NCI-H1694 treated with DMSO at 0.1 percent for 48 hours (cell line): Measurements from ENCODE around the gene NDST1.

Source experiments
- DNase-seq: peaks from one replicate; lab custom pipeline; 2025; lab: John Stamatoyannopoulos, UW

Gene NDST1

GRCh38 chr5:150544611-150545219 lies 36.8 kb downstream of the NDST1 start:
- DNase-seq: peak; percentile 47

DNA sequence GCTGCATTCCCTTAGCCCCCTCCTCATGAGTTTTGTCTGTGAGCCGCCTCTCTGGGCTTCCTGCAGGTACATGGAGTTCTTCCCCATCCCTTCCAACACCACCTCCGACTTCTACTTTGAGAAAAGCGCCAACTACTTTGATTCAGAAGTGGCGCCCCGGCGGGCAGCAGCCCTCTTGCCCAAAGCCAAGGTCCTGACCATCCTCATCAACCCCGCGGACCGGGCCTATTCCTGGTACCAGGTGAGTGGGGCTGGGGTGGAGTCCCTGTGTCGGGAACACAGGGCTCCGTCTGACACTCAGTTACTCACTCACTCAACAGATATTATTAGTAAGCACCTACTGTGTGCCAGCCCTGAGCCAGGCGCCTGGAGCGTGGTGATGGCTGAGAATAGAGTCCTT lies 37.3 kb downstream of the NDST1 start:
- no peak for DNase-seq

DNA sequence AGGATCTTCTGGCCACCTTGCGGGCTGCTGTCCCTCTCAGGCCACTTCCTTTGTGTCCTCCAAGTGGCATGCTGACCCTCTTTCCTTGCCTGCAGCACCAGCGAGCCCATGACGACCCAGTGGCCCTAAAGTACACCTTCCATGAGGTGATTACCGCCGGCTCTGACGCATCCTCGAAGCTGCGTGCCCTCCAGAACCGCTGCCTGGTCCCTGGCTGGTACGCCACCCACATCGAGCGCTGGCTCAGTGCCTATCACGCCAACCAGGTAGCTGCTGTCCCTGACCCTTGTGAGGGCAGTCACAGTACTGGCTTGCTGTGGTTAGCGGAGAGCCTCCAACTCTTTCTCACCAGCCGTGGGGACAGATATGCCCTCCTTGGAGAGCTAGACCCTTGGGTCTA lies 40.2 kb downstream of the NDST1 start:
- DNase-seq: no peak

DNA sequence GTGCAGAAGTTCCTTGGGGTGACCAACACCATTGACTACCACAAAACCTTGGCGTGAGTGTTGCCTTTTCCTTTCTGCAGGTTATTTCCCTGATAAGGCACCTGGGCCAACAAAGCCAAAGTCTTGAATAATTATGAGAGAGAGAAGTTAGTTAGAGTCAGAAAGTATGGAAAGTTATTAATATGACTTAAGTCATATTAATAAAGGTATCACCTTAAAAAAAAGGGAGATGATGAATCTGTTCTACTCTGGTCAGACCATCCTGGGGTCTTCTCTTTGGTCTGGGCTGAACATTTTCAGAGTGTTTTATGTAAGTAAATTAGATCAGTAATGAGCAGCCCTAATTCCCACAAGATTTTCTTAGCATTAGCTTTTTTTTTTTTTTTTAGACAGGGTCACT lies 41.8 kb downstream of the NDST1 start:
- DNase-seq: no peak

DNA sequence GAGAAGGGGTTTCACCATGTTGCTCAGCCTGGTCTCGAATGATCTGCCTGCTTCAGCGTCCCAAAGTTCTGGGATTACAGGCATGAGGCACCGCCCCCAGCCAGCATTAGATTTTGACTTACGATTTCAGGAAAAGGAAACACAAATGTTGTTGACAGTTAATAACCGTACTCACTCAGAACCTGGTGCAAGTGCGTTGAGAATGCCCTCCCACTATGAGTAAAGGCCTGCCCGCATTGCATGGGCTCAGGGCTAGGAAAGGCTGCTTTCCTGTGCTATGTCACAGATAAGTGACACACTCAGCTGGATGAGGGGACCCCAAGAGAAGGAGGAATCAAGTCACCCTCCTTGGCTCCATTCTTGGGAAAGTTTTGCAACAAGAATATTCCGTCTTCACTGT lies 42.4 kb downstream of the NDST1 start:
- no peak for DNase-seq

GRCh38 chr5:150551066-150551465 lies 43.1 kb downstream of the NDST1 start:
- no peak for DNase-seq

- DNase-seq: no peak
Measured at GRCh38 chr5:150553402-150553801, 45.5 kb downstream of the NDST1 start.

DNA sequence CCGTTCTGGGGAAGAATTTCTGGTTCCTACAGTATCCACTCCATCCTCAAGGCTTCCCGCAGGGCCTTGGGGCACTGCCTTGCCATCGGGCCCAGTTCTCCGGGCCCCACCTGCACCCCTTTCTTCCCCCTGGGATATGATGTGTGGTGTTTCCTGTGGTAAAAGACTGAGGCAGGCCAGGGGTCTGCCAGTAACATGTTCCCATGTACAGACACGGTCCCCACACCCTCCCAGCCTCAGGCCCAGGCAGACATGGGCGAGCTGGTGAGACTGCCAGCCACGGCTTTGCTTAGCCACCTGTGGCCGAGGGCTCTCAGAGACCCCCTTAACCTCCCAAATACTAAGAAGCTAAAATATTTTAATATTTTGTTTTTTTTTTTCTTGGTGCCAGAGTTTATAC lies 46.0 kb downstream of the NDST1 start:
- no peak for DNase-seq

- no peak for DNase-seq
Measured at GRCh38 chr5:150554857-150555256, 46.9 kb downstream of the NDST1 start.

DNA sequence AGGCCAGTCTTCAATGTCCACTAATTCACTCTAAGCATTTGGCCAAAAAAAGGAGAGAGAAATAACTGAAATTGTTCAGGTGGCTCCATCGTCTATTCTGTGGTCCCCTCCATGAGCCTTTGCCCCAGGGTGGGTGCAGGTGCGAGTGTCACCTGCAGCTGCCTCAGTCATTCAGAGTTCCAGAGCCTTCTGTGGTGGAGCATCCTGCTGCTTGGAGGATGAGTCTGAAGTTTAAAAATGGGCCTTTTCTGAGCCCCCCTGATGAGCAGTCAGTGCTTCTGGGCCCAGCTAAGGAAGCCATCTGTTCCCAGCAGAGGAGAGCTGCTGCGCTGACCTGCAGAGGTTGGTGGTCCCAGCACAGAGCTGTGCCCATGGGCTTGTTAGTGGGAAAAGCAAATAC lies 48.2 kb downstream of the NDST1 start:
- no peak for DNase-seq

DNA sequence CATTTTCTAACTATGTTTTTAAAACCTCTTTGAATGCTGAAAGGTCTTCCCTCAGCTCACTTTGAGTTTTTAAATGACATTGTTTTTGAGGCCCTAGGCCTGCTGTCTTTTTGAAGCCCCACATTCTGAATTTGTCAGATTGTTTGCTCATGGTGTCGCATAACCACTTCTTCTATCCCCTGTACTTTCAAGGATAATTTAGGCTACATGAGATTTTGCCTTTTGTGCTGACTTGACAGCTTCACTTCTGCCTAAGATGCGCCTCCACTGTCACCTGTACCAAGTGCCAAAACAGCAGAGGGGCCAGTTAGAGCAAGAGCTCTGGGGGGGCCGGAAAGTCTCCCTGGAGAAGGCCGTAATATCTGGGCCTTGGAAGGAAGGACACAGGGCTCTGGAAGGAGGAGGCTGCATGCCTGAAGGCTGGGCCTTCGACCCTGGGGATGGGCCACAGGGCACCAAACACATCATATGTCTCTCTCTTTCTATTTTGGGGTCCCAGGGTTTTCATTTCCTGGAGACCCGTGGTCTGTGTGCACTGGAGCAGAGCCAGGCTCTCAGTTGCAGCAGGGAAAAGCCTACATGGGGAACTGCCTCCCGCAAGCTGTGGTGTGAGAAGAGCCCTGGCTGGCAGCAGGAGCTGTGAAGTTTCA lies 49.1 kb downstream of the NDST1 start:
- no peak for DNase-seq

DNA sequence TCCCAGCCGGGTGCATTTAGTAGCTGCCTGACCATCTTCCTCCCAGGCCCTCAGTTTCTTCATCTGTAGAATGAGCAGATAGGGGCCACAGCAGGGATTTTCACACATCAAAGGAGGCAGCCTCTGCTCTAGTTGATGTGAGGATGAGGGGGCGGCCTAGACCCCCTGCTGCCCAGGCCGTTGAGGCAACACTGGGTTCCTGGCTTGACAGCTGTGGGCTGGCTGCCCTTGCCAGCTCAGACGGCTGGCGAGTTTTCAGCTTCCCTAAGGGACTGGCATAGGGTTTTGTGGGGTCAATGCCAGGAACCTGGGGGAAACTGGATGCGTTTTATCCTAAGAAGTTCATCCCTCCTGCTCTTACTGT lies 49.6 kb downstream of the NDST1 start:
- no peak for DNase-seq

DNA sequence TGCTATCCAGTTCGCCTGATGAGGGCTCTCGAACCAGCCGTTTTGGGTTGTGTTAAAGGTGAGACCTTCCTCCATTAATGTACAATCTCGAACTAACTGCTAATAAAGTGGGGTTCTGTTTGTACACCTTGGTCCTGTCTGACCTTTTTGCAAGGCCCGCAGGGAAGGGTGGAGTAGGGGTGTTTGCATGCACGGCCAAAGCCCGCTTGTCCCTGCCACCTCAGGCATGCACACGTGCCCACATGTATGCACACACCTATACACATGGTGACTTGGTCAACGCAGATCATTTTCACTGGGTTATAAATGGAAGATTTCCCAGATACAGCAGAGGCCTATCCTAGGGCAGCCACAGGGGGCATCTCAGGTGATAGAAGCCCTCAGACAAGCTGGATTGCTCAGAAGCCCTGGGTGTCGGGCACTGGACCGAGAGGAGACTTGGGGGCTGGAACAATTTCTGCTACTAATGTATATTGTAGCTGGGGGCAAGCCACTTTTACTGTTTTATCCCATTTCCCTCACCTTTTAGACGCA lies 50.2 kb downstream of the NDST1 start:
- no peak for DNase-seq

DNA sequence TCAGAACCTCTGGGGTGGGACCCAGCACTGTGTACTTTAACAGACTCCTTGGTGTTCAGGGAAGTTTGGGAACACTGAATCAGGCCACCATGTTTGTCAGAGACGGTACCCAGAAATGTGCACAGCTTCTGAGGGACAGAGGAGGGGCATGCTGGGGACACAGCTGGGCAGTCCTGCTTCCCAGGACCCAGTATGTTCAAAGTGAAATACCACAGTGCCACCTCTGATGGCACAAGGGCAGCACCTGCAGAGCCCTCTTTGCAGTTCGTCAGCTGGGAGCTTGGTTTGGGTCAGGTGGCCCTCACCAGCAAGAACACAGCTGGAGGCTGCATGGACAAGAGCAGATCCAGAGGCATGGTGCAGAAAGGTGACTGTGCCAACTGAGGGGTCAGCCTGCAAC lies 51.2 kb downstream of the NDST1 start:
- no peak for DNase-seq

DNA sequence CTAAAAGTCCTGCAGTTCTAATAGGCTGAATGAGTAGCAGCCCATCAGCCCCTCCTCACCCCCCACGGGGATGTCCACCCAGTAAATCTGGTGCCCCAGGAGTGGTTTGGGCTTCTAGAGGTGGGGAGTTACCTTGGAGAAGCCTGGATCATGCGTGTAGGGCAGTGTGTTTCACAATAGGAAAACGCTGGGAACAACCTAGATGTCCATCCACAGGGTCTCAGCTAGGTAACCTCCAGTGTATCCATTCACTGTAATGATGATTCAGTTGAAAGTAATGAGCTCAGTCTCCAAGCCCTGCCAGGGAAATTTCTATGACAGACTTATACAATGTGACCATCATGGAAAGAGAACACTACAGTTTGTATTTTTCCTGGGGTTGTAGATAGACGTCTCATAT lies 51.8 kb downstream of the NDST1 start:
- no peak for DNase-seq

DNA sequence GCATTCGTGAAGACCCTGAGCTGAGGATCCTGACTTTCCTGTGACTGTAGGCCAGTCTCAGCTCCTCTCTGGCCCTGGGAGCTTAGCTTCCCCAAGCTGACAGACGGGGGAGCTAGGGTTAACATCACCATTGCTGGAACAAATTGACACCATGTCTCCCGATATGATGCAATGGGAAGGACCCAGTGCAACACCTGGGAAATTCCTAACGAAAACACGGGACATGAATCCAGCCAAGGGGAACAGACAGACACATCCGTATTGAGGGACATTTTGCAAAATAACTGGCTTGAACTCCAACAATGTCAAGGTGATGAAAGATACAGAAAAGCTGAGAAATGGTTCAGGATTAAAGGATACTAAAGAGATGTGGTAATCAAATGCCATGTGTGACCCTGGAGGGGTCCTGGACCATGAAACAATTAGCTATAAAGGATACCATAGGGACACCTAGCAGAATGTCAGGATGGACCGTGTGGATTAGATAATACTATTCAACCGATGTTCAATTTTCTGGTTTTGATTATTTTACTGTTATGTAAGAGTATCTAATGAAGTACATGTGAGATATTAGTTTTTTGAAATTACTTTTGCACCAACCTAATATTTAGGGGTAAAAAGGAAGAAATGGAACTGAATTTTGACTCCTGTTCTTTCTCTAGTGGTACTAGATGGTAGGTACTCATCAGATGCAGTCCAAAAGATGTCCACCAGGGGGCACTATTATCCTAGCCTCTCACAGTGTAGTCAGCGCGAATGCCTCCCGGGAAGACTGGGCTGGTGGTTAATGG lies 52.7 kb downstream of the NDST1 start:
- peak; percentile 75 for DNase-seq

DNA sequence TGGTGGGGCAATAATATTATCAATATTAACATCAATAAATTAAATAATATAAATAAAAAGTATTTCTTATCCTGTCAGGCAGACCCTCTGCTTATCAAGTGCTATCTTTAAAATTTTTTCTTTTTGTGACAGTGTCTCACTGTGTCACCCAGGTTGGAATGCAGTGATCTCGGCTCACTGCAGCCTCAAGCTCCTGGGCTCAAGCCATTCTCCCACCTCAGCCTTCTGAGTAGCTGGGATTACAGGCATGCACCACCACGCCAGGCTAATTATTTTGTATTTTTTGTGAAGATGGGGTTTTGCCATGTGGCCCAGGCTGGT lies 53.2 kb downstream of the NDST1 start:
- DNase-seq: no peak

DNA sequence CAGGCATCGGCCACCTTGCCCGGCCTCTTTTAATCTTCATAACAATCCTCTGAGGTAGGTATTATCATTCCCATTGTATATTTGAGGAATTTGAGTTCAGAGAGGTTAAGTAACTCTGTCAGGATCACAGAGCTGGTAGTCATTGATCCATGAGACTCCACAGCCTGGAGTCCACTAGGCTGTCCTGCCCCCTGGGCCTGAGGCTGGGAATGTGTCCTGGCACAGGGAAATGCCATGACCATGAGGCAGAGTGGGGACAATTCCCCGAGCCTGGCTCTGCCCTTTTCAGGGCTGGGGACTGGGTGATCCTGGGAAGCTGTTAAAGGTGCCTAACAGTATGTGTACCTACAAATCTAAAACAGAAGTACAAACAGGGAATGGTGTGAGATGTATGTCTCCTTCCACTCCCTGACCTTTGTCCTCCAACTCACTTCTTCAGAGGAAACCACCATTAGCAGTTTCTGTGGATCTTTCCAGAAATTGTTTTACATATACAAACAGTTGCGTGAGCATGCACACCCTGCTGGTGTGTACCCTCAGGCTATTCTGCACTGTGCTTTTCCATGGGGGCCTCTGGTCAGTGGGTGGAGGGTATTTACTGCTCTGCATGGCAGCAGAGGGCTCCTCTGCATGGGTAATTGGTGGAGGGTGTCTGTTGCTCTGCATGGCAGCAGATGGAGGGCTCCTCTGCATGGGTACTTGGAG lies 53.8 kb downstream of the NDST1 start:
- no peak for DNase-seq

- DNase-seq: peak; percentile 37
Measured at GRCh38 chr5:150562832-150563231, 54.9 kb downstream of the NDST1 start.

- no peak for DNase-seq
Measured at GRCh38 chr5:150565868-150566267, 57.9 kb downstream of the NDST1 start.

GRCh38 chr5:150567031-150567717 lies 59.2 kb downstream of the NDST1 start:
- DNase-seq: no peak

DNA sequence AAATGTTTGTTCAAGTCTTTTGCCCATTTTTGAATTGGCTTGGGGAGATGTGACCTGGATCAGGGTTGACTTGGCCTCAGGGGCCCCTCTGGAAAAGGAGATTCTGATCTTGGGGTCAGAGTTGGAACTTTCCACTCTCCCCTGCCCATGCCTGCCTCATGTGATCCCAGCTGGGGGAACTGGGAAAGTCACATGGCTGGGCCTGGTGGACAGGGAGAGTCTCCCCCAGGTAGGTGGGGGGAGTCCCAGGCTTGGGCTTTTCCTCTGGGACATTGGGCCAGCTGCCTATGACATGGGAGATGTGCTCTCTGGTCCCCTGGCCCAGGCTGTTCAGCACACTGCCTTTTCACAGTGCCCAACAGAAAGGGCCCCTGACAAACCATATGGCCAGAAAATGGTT lies 60.7 kb downstream of the NDST1 start:
- DNase-seq: no peak
